Activated CD8-positive, alpha-beta memory T cell treated with anti-CD3 and anti-CD28 coated beads for 4 hours (primary cell): ENCODE results near the gene POLD3.

Experiments
- DNase-seq, 2 donors: peaks; one replicate each; pipeline ENCODE4 v3.0.0-alpha.2; 2020; ENCODE audit warnings: low read depth in 2 of 2

POLD3 gene

GRCh38 chr11:74691755-74692154, 99.4 kb downstream of the POLD3 start:
- no peak for DNase-seq
